NB4 (cell line): ENCODE results near the gene CES4A.
"Not testable (repeated sequence)": the region's sequence is repeated elsewhere in the genome, so short reads cannot be mapped to it uniquely, and the experiment has no call there.

ENCODE experiments used
- POLR2A ChIP-seq: IDR thresholded peaks from 2 replicates; pipeline ENCODE4 v1.6.1; 2011; ENCODE audit warnings: mild to moderate bottlenecking; ENCODE audit not compliant: insufficient read length; ENCODE audit errors: extremely low read depth
- TF ChIP-seq, protein P1 (sequence below): IDR thresholded peaks from one replicate; pipeline ENCODE4 v1.5.1; 2012; ENCODE audit warnings: low read depth, low read length
- TF ChIP-seq, protein P2 (sequence below): IDR thresholded peaks from 2 replicates; pipeline ENCODE4 v1.6.1; 2011; ENCODE audit warnings: low read depth, low read length

DNA sequence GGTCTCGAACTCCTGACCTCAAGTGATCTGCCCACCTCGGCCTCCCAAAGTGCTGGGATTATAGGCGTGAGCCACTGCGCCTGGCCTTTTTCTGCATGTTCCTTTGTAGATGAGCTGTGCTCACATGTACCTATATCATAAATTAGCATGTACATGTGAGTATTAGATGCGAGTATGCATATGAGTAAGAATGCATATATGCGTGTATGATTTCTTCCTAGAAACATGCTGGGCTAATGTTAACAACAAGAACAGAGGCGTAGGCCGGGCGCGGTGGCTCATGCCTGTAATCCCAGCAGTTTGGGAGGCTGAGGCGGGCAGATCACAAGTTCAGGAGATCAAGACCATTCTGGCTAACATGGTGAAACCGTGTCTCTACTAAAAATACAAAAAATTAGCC lies 5.2 kb downstream of the CES4A start:
- TF ChIP-seq, protein P1, sequence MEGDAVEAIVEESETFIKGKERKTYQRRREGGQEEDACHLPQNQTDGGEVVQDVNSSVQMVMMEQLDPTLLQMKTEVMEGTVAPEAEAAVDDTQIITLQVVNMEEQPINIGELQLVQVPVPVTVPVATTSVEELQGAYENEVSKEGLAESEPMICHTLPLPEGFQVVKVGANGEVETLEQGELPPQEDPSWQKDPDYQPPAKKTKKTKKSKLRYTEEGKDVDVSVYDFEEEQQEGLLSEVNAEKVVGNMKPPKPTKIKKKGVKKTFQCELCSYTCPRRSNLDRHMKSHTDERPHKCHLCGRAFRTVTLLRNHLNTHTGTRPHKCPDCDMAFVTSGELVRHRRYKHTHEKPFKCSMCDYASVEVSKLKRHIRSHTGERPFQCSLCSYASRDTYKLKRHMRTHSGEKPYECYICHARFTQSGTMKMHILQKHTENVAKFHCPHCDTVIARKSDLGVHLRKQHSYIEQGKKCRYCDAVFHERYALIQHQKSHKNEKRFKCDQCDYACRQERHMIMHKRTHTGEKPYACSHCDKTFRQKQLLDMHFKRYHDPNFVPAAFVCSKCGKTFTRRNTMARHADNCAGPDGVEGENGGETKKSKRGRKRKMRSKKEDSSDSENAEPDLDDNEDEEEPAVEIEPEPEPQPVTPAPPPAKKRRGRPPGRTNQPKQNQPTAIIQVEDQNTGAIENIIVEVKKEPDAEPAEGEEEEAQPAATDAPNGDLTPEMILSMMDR, result not testable (repeated sequence)
- not testable (repeated sequence) for TF ChIP-seq POLR2A
- TF ChIP-seq, protein P2, sequence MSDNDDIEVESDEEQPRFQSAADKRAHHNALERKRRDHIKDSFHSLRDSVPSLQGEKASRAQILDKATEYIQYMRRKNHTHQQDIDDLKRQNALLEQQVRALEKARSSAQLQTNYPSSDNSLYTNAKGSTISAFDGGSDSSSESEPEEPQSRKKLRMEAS, result not testable (repeated sequence)
